Raji (cell line): ENCODE results near the gene CFAP210.

Experiments used
- POLR2A ChIP-seq: IDR thresholded peaks from 2 replicates; pipeline ENCODE4 v1.6.1; 2011; ENCODE audit warnings: low read depth, low read length, control low read depth; ENCODE audit not compliant: insufficient read depth

The CFAP210 gene

DNA sequence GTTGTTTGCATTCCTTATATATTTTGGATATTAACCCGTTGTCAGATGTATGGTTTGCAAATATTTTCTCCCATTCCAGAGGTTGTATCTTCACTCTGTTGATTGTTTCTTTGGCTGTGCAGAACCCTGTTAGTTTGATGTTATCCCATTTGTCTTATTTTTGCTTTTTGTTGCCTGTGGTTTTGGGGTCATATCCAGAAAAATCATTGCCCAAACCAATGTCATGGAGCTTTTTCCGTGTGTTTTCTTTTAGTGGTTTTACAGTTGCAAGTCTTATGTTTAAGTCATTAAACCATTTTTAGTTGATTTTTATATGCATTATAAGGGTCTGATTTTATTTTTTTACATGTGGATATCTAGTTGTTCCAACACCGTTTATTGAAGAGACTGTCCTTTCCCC lies 74.3 kb downstream of the CFAP210 start:
- TF ChIP-seq POLR2A = no peak

DNA sequence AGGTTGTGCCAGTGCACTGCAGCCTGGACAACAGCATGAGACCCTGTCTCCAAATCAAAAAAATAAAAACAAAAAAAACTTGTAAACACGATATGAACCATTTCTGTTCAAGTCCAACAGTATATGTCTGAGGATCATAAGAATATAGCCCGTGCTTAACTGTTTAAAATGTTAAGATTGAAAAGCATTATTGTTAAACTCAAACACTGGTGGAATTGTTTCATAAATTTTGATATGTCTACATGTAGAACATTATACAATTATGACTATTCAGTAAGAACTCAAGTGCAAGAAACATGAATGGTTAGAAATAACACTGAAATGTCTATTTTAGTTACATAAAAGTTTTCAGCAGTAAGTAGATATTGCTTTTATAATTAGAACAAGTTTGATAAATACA lies 80.3 kb downstream of the CFAP210 start:
- no peak for TF ChIP-seq POLR2A

DNA sequence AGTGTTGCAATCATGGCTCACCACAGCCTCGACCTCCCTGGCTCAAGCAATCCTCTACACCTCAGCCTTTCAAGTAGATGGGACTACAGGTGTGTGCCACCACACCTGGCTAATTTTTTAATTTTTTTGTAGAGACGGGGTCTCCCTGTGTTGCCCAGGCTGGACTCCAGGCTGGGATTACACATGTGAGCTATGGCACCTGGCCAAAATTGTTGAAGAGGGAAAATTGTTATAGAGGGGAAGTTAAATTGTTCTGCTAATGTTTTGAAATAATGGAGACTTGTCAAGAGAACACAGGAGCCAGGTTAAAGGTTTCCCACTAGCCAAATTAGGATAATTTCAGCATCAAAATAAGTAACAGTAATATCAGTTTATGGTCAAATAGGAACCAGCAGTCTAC lies 84.9 kb downstream of the CFAP210 start:
- no peak for TF ChIP-seq POLR2A

DNA sequence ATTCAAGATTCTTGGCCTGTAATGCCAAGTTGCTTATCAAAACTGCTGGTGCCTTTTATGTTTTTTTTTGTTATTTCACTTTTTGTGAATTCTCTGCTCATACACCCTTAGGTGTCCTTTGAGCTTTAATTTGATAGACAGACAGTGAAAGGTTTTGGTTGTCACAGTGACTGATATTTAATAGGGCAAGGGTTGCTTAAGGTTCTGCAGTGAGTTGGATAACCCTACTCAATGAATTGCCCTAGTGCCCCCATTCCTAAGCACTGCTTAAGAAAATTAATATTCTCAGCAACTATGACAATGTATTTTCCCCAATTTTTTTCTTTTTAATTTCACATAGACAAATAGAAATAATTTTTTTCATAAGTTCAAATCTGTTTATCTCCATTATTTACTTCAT lies 94.6 kb downstream of the CFAP210 start:
- TF ChIP-seq POLR2A = no peak

DNA sequence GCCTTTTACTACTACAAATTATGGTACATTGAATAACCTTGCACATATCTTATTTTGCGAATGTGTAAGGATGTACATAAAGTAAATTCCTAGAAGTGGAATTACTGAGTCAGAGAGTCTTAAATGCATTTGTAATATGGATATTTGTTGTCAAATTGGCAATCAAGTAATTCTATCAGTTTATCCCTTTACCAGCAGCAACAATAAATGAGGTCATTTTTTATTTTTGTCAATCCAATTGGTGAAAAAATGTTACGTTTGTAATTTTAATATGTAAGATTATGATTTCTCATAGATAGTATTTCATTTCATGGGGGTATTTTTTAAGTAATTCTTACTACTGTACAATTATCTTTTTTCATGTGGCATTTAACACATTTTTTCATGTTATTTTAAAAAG lies 95.2 kb downstream of the CFAP210 start:
- no peak for TF ChIP-seq POLR2A
